HG03342 (cell line): ENCODE results near the gene CD53.
"Not testable (repeated sequence)": the region's sequence is repeated elsewhere in the genome, so short reads cannot be mapped to it uniquely, and the experiment has no call there.

Source experiments
- ATAC-seq: cut with Tn5 transposase; IDR thresholded peaks from one replicate; pipeline ENCODE4 v1.9.1; 2021; ENCODE audit warnings: mild to moderate bottlenecking, moderate library complexity; ENCODE audit not compliant: unreplicated experiment

CD53 gene

DNA sequence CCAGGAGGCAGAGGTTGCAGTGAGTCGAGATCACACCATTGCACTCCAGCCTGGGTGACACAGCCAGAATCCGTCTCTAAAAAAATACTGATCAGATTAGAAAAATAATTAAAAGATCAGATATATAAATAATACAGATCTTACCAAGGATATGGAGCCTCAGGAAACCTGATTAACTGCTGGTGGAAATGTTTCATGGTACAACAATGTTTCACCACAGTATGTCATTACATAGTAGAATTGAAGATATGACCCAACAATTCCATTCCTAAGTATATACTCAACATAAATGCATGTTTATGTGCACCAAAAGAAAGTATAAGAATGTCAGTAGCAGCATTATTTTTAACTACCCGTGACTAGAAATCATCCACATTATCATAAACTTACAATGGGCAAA is 41.7 kb downstream of the CD53 start:
- no peak for ATAC-seq

DNA sequence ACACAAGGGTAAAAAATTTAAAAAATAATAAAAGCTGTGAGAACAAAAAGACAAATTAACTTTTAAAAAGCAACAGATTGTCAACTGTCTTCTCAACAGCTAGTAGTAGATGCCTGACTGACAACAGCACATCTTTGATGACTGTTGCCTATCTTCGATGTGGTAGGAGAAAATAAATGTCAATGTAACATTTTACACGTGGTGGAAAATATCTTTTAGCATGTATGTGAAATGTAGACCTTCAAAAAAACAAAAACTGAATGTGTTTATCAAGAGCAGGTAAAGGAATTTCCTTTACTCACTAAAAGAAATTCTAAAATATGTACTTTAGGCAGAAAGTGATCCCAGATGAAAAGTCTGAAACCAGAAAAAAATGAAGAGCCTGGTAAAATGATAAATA is 42.9 kb downstream of the CD53 start:
- no peak for ATAC-seq

DNA sequence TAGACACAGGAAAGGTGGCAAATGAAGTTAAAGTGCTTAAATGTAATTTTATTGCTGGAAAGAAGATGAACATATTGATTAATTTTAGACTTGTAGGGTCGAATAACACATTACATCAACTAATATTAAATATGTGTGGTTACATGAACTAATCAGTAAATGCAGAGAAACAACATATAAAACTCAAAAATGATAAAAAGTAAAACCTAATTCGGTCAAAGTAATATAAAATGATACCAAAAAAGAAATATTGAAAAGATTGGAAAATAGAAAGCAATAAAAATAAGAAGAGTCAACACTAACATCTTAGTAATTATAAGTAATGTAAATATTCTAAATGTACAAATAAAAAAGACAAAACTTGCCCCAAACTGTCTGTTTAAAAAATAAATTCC is 43.3 kb downstream of the CD53 start:
- ATAC-seq, result no peak

GRCh38 chr1:110916669-110917306 is 43.8 kb downstream of the CD53 start:
- peak; percentile 59 for ATAC-seq

GRCh38 chr1:110918016-110918415 is 45.1 kb downstream of the CD53 start:
- ATAC-seq, result no peak

DNA sequence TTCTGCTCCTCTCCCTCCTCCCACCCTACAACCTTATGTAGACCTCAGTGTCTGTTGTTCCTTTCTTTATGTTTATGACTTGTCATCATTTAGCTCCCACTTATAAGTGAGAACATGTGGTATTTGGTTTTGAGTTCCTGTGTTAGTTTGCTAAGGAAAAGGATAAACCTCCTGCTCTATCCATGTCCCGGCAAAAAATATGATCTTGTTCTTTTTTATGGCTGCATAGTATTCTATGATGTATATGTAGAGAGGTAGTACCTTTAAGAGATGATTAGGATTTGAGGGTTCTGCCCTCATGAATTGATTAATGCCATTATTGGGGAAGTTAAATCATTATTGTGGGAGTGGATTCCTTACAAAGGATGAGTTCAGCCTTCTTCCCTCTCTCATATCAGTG is 49.0 kb downstream of the CD53 start:
- no peak for ATAC-seq

DNA sequence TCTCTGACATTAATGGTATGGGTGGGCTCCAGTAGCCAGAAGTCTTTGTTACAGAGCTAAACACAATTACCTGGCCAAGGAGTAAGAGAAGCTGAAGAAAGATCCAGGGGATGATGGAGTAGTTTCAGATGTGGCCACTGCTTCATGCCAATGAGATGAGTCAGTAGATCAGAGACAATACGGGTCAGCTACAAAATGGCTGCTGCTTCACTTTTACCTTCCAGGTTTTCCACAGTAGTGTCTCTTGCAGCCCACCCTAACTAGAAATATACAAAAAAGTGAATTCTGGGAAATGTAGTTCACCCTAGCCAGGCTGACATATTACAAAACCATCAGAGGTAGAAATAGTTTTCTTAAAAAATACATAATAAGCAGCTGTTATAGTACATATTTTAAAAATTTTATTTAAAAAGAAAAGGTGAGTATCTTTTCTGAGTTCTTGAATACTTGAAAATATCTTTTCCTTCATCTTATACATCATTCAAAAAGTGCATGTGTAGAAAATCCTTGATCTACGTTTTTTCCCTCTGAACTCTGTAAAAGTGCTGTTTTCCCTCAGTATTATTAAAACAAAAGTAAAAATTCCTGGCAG is 54.6 kb downstream of the CD53 start:
- no peak for ATAC-seq

- no peak for ATAC-seq
Observed at GRCh38 chr1:110928191-110928590, 55.2 kb downstream of the CD53 start.

DNA sequence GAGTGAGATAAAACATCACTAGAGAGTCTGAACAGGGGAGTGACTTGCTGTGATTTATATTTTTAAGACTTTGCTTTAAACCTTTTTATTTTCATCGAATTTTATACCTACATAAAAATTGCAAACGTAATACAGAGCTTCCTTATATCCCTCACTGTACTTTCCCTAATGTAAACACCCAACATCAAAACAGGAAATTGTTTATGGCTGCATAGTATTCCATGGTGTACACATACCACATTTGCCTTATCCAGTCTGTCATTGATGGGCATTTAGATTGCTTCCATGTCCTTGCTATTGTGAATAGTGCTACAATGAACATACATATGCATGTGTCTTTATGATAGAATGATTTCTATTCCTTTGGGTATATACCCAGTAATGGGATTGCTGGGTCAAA is 56.0 kb downstream of the CD53 start:
- ATAC-seq, result no peak

DNA sequence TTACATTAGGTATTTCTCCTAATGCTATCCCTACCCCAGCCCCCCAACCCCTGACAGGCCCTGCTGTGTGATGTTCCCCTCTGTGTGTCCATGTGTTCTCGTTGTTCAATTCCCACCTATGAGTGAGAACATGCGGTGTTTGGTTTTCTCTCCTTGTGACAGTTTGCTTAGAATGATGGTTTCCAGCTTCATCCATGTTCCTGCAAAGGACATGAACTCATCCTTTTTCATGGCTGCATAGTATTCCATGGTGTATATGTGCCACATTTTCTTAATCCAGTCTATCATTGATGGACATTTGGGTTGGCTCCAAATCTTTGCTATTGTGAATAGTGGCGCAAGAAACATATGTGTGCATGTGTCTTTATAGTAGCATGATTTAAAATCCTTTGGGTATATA is 58.1 kb downstream of the CD53 start:
- not testable (repeated sequence) for ATAC-seq

GRCh38 chr1:110936567-110936966 is 63.6 kb downstream of the CD53 start:
- no peak for ATAC-seq

DNA sequence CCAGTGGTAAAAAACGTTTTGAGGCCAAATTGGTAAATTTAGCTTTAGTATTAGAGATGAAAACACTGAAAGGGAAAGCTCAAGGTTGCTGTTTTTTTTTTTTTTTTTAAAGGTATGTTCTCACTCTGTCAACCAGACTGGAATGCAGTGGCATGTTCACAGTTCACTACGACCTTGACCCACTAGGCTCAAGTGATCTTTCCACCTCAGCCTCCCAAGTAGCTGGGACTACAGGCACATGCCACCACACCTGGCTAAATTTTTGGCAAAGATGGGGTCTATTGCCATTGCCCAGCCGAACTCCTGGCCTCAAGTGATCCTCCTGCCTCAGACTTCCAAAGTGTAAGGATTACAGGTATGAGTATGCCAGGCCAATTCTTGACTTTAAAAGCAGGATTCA is 71.9 kb downstream of the CD53 start:
- no peak for ATAC-seq

- ATAC-seq, result no peak
Observed at GRCh38 chr1:110945626-110946025, 72.7 kb downstream of the CD53 start.

DNA sequence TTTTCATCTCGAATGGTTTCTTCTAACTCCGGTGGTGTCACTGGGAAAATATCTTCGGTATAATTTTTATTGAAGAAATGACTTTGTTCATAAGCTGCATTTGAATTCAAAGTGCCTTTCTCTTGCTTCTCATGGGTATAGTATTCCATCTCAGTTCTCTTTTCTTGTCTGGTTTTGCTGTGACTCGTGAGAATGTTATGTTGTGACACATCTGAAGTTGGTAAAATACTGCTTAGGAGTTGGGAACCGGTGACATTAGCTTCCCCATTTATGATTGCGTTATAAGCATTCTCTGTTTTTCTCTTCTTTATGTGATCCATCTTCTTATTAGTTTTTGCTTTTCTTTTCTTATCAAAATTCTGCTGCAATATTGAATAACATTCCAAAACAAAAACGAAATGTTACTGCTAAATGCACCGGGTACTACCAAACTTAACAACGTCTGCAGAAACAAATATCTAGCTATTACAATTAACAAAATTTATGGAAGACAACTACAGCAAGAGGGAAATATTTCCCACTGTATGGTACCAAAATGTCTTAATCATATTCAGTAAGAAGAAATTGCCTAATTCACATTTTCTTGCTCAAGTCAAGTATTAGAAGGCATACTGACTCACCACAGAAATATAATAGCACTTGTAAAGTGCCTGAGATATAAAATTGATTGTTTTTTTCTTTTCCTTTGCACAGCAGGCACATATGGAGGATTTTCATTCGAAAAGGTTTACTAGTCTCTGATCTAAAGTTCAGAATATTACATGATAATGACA is 75.3 kb downstream of the CD53 start:
- no peak for ATAC-seq
